ENCODE measurements around the gene SLC5A11.

SLC5A11 gene

GRCh38 chr16:24876231-24876630 lies 30.5 kb downstream of the SLC5A11 start:
- no peak for TF ChIP-seq CTCF (IDR thresholded peaks at IDR 0.05)

GRCh38 chr16:24879684-24880083 lies 33.9 kb downstream of the SLC5A11 start:
- no peak for TF ChIP-seq CTCF (IDR thresholded peaks at IDR 0.05)

DNA sequence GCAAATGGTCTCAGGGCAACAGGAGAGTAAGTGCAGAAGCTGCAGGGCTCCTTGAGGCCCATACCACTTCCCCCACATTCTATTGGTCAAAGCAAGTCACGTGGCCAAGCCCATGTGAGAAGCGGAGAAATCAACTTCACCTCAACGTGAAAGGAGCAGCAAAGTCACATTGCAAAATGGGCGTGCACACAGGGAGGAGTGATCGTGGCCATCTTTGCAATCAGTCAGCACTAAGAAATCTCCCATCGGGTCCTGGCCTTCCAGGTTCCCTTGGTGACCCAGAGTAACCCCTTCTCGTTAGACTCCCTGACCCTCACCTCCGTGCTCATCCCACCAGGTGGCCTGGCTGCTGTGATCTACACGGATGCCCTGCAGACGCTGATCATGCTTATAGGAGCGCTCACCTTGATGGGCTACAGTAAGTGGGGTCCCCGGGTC lies 38.0 kb downstream of the SLC5A11 start:
- TF ChIP-seq CTCF (IDR thresholded peaks at IDR 0.05), result no peak

- TF ChIP-seq CTCF (IDR thresholded peaks at IDR 0.05), result no peak
These were observed 41.7 kb downstream of the SLC5A11 start for GRCh38 chr16:24887472-24887871.

DNA sequence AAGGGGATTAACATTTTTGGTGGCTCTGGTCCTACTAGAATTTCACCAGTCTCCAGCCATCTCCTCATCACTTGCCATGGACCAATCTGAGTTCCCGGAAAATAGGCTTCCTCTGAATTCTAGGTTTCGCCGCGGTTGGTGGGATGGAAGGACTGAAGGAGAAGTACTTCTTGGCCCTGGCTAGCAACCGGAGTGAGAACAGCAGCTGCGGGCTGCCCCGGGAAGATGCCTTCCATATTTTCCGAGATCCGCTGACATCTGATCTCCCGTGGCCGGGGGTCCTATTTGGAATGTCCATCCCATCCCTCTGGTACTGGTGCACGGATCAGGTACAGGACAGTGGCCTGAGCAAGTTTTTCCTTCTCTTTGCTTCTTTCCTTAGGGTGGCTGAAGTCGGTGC lies 45.0 kb downstream of the SLC5A11 start:
- no peak for TF ChIP-seq CTCF (IDR thresholded peaks at IDR 0.05)

DNA sequence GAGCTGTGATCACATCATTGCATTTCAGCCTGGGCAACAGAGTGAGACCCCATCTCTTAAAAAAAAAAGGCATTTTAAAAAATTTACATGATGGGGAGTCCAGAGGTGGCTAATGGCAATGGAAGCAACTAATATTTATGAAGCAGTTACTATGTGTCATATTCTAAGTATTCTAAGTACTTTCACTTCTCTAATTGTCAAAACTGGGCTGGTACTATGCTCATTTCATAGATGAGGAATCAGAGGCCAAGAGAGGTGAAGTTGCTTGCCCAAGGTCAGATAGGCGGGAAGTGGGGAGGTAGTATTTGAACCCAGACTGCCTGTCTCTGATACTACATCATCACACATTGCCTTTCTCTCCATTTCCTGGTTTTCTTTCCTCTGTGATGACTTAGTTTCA lies 50.7 kb downstream of the SLC5A11 start:
- no peak for TF ChIP-seq CTCF (IDR thresholded peaks at IDR 0.05)

DNA sequence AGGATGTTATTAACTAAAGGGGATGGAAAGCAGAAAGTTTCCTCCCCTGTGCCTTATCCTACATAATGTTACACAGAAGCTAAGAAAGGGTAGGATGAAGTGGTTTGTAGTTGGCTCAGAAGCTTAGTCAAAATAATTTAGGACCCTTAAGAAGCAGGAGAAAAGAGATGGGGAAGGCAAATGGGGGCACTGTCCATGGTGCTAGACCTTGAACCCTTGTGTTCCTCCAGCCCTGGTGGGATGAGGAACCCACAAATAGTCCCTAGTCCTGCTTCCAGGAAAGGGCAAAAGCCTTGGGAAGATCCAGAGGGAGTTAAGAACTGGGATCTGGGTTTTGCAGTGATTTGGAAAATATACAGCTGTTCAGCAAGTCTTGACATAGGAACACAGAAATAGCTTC lies 54.5 kb downstream of the SLC5A11 start:
- no peak for TF ChIP-seq CTCF (IDR thresholded peaks at IDR 0.05)

- peak; percentile 53; the same call in 1 of the 2 replicates for TF ChIP-seq CTCF (IDR thresholded peaks at IDR 0.05)
These were observed 60.5 kb downstream of the SLC5A11 start for GRCh38 chr16:24906199-24906808.

Data from LNCAP (cell line).